Tibial nerve (tissue), 3 donors: ENCODE data around the gene PLPP1.

Experiments
- POLR2A ChIP-seq, 2 donors: fragments of 450-650 bp; IDR thresholded peaks; one replicate each; pipeline ENCODE4 v1.6.1; 2017; ENCODE audit warnings: antibody characterized with exemption in 2 of 2, mild to moderate bottlenecking in 2 of 2, moderate library complexity in 2 of 2
- TF ChIP-seq, protein P1 (sequence below), 5 experiments: fragments of 200-600 bp in 3 of 5; fragments of 450-650 bp in 2 of 5; sonication (generic) in 3 of 5; IDR thresholded peaks; one replicate each; pipeline ENCODE4 v1.5.1; 2016 to 2019; ENCODE audit warnings: antibody characterized with exemption in 5 of 5, mild to moderate bottlenecking in 3 of 5, moderate library complexity in 2 of 5

DNA sequence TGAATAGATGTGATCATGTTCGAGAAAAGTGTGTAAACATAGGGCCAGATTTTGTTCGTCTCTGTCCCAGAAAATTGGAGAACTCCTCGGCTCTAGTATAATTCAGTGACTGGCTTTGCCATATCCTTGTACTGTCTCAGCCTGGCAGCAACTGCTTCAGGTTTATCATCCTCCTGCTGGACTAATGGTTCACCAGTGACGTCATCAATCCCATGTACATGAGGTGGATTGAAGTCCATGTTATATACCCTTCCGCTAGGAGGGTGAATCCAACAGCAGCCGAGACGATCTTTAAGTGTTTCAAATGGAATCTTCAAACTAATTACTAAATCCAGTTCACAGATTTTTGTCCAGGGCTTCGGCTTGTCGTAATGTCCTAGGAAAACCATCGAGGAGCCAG, 17.1 kb upstream of the PLPP1 start:
- TF ChIP-seq, protein P1, sequence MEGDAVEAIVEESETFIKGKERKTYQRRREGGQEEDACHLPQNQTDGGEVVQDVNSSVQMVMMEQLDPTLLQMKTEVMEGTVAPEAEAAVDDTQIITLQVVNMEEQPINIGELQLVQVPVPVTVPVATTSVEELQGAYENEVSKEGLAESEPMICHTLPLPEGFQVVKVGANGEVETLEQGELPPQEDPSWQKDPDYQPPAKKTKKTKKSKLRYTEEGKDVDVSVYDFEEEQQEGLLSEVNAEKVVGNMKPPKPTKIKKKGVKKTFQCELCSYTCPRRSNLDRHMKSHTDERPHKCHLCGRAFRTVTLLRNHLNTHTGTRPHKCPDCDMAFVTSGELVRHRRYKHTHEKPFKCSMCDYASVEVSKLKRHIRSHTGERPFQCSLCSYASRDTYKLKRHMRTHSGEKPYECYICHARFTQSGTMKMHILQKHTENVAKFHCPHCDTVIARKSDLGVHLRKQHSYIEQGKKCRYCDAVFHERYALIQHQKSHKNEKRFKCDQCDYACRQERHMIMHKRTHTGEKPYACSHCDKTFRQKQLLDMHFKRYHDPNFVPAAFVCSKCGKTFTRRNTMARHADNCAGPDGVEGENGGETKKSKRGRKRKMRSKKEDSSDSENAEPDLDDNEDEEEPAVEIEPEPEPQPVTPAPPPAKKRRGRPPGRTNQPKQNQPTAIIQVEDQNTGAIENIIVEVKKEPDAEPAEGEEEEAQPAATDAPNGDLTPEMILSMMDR (IDR thresholded peaks at IDR 0.05): no peak
- TF ChIP-seq POLR2A (IDR thresholded peaks at IDR 0.05): no peak
